H1 (cell line): ENCODE data around the gene MYRF.
A peak's percentile ranks its signal among the peaks of the same experiment; 100 is the strongest.

Experiments used
- ATF3 ChIP-seq: IDR thresholded peaks from 2 replicates; pipeline ENCODE4 v1.6.1; 2011; ENCODE audit warnings: low read depth, mild to moderate bottlenecking, low read length; ENCODE audit not compliant: insufficient read depth
- CHD2 ChIP-seq: IDR thresholded peaks from 2 replicates; pipeline ENCODE4 v1.6.1; 2012; ENCODE audit warnings: low read length, improper control_type of control experiment
- CTCF ChIP-seq, 3 experiments: IDR thresholded peaks; 1 replicate in 2 of 3; 2 replicates in 1 of 3; pipeline versions ENCODE4 v1.5.1 to v1.6.1; 2011; ENCODE audit warnings: low read length in 3 of 3, mild to moderate bottlenecking in 3 of 3, inconsistent platforms in 2 of 3, low read depth in 1 of 3, moderate library complexity in 1 of 3; ENCODE audit not compliant: insufficient read depth in 1 of 3; ENCODE audit errors: control extremely low read depth in 1 of 3
- FOSL1 ChIP-seq: IDR thresholded peaks from 2 replicates; pipeline ENCODE4 v1.6.1; 2011; ENCODE audit warnings: mild to moderate bottlenecking, low read depth, low read length, moderate library complexity; ENCODE audit not compliant: insufficient read depth
- HDAC2 ChIP-seq, 2 experiments: fragments of 300-600 bp in 1 of 2; sonication (generic) in 1 of 2; IDR thresholded peaks; 2 replicates each; pipeline ENCODE4 v1.6.1; 2011 to 2012; ENCODE audit warnings: low read depth in 2 of 2, low read length in 2 of 2, mild to moderate bottlenecking in 2 of 2, moderate library complexity in 2 of 2, borderline replicate concordance in 1 of 2, inconsistent platforms in 1 of 2
- JUN ChIP-seq: IDR thresholded peaks from 2 replicates; pipeline ENCODE4 v1.6.1; 2011; ENCODE audit warnings: low read depth, mild to moderate bottlenecking, improper control_type of control experiment, low read length
- POLR2A ChIP-seq, 2 experiments: IDR thresholded peaks; 1 replicate in 1 of 2; 2 replicates in 1 of 2; pipeline ENCODE4 v1.6.1; 2011; ENCODE audit warnings: low read depth in 2 of 2, low read length in 2 of 2, mild to moderate bottlenecking in 2 of 2; ENCODE audit errors: control extremely low read depth in 1 of 2
- POLR2AphosphoS5 ChIP-seq: IDR thresholded peaks from 2 replicates; pipeline ENCODE4 v1.6.1; 2011; ENCODE audit warnings: low read depth, low read length
- RAD21 ChIP-seq, 2 experiments: IDR thresholded peaks in 1 of 2; conservative IDR thresholded peaks in 1 of 2; 2 replicates each; pipeline ENCODE4 v1.6.1; 2011; ENCODE audit warnings: low read depth in 2 of 2, low read length in 2 of 2, improper control_type of control experiment in 1 of 2, inconsistent platforms in 1 of 2, mild to moderate bottlenecking in 1 of 2, moderate library complexity in 1 of 2
- RXRA ChIP-seq: IDR thresholded peaks from 2 replicates; pipeline ENCODE4 v1.6.1; 2011; ENCODE audit warnings: low read depth, mild to moderate bottlenecking, low read length, moderate library complexity; ENCODE audit not compliant: insufficient read depth
- SRF ChIP-seq: IDR thresholded peaks from 2 replicates; pipeline ENCODE4 v1.6.1; 2011; ENCODE audit warnings: mild to moderate bottlenecking, low read depth, low read length, moderate library complexity
- TCF12 ChIP-seq: IDR thresholded peaks from 2 replicates; pipeline ENCODE4 v1.6.1; 2011; ENCODE audit warnings: low read depth, mild to moderate bottlenecking, low read length
- TEAD4 ChIP-seq: IDR thresholded peaks from 2 replicates; pipeline ENCODE4 v1.6.1; 2012; ENCODE audit warnings: low read depth, low read length, inconsistent platforms, mixed read lengths
- USF2 ChIP-seq: IDR thresholded peaks from 2 replicates; pipeline ENCODE4 v1.6.1; 2011; ENCODE audit warnings: low read length, improper control_type of control experiment

- TF ChIP-seq TEAD4: no peak
- TF ChIP-seq ATF3: no peak
- TF ChIP-seq FOSL1: no peak
- peak; percentile 18 to 43 for TF ChIP-seq POLR2A (IDR thresholded peaks at IDR 0.05; ENCODE audit: control extremely low read depth in 1 of 2, low read depth in 2 of 2, low read length in 2 of 2)
- TF ChIP-seq CTCF (IDR thresholded peaks at IDR 0.05; ENCODE audit: control extremely low read depth in 1 of 3, insufficient read depth in 1 of 3, low read depth in 1 of 3, low read length in 3 of 3): peak in 2 of 3 experiments; percentile 35 to 47; a peak in 3 of 4 replicates
- no peak; the same call in 1 of the 2 replicates for TF ChIP-seq POLR2AphosphoS5
- TF ChIP-seq RAD21 (IDR thresholded peaks at IDR 0.05 in 1 of 2, conservative IDR thresholded peaks at IDR 0.05 in 1 of 2; ENCODE audit: low read depth in 2 of 2, low read length in 2 of 2): no peak
- TF ChIP-seq CHD2: no peak
- 0 out of 4 replicates have a peak, but pooled peaks of 1 of the 2 experiments have one; percentile 26 for TF ChIP-seq HDAC2 (IDR thresholded peaks at IDR 0.05; ENCODE audit: borderline replicate concordance in 1 of 2, low read depth in 2 of 2, low read length in 2 of 2)
- no peak for TF ChIP-seq JUN
- no peak for TF ChIP-seq TCF12
- TF ChIP-seq RXRA: no peak
- TF ChIP-seq USF2: no peak
- TF ChIP-seq SRF: no peak
These were observed 76.4 kb downstream of the MYRF start for GRCh38 chr11:61828629-61829407.
